Activated naive CD4-positive, alpha-beta T cell treated with anti-CD3 and anti-CD28 coated beads, Interleukin-2, amount 10 ng/mL, durations not matched to agents 5 hours and 36 hours (primary cell): ENCODE measurements around the gene LPAR5. TPM values are rescaled to one million over a fixed set of nuclear protein-coding genes. Genes with fewer than 3 reads are reported as not detected.

ENCODE experiments used
- total RNA-seq, 2 experiments: library from RNA; stranded (reverse); gene quantifications; one replicate each; pipeline ENCODE4 v1.2.3, GENCODE V29; 2021

Gene LPAR5
- total RNA-seq: 1 to 10 TPM; 7.5 to 8.2 TPM

GRCh38 chr12:6635856-6636531, at the start of gene LPAR5:
Gene LPAR5 (minus strand): TSS chr12:6635959. CDS start chr12:6621248, 14,711 bp downstream.

GRCh38 chr12:6662906-6663742, 27.4 kb upstream of the LPAR5 start, which contains the start of gene ING4:
Gene ING4 (minus strand): TSS chr12:6663119. CDS start chr12:6663101, 18 bp downstream.

GRCh38 chr12:6647083-6647604, 11.4 kb upstream of the LPAR5 start, which contains the start of gene ACRBP:
Gene ACRBP (minus strand): TSS chr12:6647432. CDS start chr12:6647366, 66 bp downstream.

Other genes starting within 250 kb of the LPAR5 start
- 100 to 1,000 TPM; 160 to 162 TPM for gene CD27, start 191.0 kb downstream of the LPAR5 start, total RNA-seq
- 10 to 100 TPM; 52.0 to 52.7 TPM for gene TAPBPL, start 183.9 kb downstream of the LPAR5 start, total RNA-seq
- 10 to 100 TPM; 54.2 to 54.4 TPM for gene VAMP1, start 165.3 kb downstream of the LPAR5 start, total RNA-seq
- 100 to 1,000 TPM; 177 to 187 TPM for gene MRPL51, start 142.7 kb downstream of the LPAR5 start, total RNA-seq
- gene NCAPD2, start 141.9 kb downstream of the LPAR5 start, total RNA-seq: 100 to 1,000 TPM; 151 to 157 TPM
- 1,000 to 10,000 TPM; 5,761 to 5,800 TPM for gene GAPDH, start 101.4 kb downstream of the LPAR5 start, total RNA-seq
- 10 to 100 TPM; 26.7 to 29.1 TPM for gene IFFO1, start 79.9 kb downstream of the LPAR5 start, total RNA-seq
- gene NOP2, start 67.7 kb downstream of the LPAR5 start, total RNA-seq: 10 to 100 TPM; 67.2 to 67.7 TPM
- 100 to 1,000 TPM; 233 to 250 TPM for gene CHD4, start 28.6 kb downstream of the LPAR5 start, total RNA-seq
- gene ACRBP, start 11.5 kb upstream of the LPAR5 start, total RNA-seq: 1 to 10 TPM; 1.6 to 2.4 TPM
- gene ING4, start 27.2 kb upstream of the LPAR5 start, total RNA-seq: 10 to 100 TPM; 43.0 to 45.8 TPM
- gene ZNF384, start 53.4 kb upstream of the LPAR5 start, total RNA-seq: 10 to 100 TPM; 81.6 to 84.8 TPM
- gene PIANP, start 64.9 kb upstream of the LPAR5 start, total RNA-seq: not detected
- 10 to 100 TPM; 25.9 to 26.9 TPM for gene COPS7A, start 88.1 kb upstream of the LPAR5 start, total RNA-seq
- 10 to 100 TPM; 85.0 to 89.9 TPM for gene MLF2, start 117.2 kb upstream of the LPAR5 start, total RNA-seq
- 10 to 100 TPM; 11.7 to 12.2 TPM for gene PTMS, start 130.4 kb upstream of the LPAR5 start, total RNA-seq
- gene LAG3, start 136.6 kb upstream of the LPAR5 start, total RNA-seq: 1 to 10 TPM; 3.2 to 4.0 TPM
- gene CD4, start 153.6 kb upstream of the LPAR5 start, total RNA-seq: 100 to 1,000 TPM; 215 to 224 TPM
- gene GPR162, start 185.9 kb upstream of the LPAR5 start, total RNA-seq: under 1 TPM; 0.17 to 0.23 TPM
- gene P3H3, start 192.4 kb upstream of the LPAR5 start, total RNA-seq: under 1 TPM; 0.46 to 0.96 TPM
- gene GNB3, start 205.0 kb upstream of the LPAR5 start, total RNA-seq: under 1 TPM; 0.10 to 0.45 TPM
- 10 to 100 TPM; 82.5 to 85.6 TPM for gene CDCA3, start 215.3 kb upstream of the LPAR5 start, total RNA-seq
- 100 to 1,000 TPM; 112 to 115 TPM for gene USP5, start 216.2 kb upstream of the LPAR5 start, total RNA-seq
- 1,000 to 10,000 TPM; 1,127 to 1,161 TPM for gene TPI1, start 231.6 kb upstream of the LPAR5 start, total RNA-seq
- 1 to 10 TPM; 8.0 to 8.7 TPM for gene SPSB2, start 237.3 kb upstream of the LPAR5 start, total RNA-seq